GM12873 (cell line): Measurements from ENCODE around the gene MPC2.

Experiments
- CTCF ChIP-seq: IDR thresholded peaks from 2 replicates; pipeline ENCODE4 v1.5.1; 2012; ENCODE audit warnings: low read depth, mild to moderate bottlenecking, moderate library complexity, low read length, control low read depth; ENCODE audit not compliant: insufficient read depth; ENCODE audit errors: missing control alignments

The MPC2 gene

GRCh38 chr1:167968569-167968968, 31.7 kb upstream of the MPC2 start:
- no peak for TF ChIP-seq CTCF

- TF ChIP-seq CTCF, result no peak
Observed at GRCh38 chr1:167966050-167966449, 29.2 kb upstream of the MPC2 start.

- TF ChIP-seq CTCF, result no peak
Observed at GRCh38 chr1:167964646-167965045, 27.8 kb upstream of the MPC2 start.

- no peak for TF ChIP-seq CTCF
Observed at GRCh38 chr1:167957710-167958109, 20.8 kb upstream of the MPC2 start.

GRCh38 chr1:167955915-167956314, 19.0 kb upstream of the MPC2 start:
- TF ChIP-seq CTCF, result no peak

GRCh38 chr1:167950569-167950968, 13.7 kb upstream of the MPC2 start:
- no peak for TF ChIP-seq CTCF

GRCh38 chr1:167949785-167950184, 12.9 kb upstream of the MPC2 start:
- no peak for TF ChIP-seq CTCF

GRCh38 chr1:167947733-167948132, 10.9 kb upstream of the MPC2 start:
- no peak for TF ChIP-seq CTCF
